ENCODE measurements around the gene ATG10.

ATG10 gene

GRCh38 chr5:82164977-82165713 is 193.3 kb downstream of the ATG10 start:
- DNase-seq (ENCODE audit: low spot score) = no peak

GRCh38 chr5:82165740-82166530 is 194.1 kb downstream of the ATG10 start:
- peak; percentile 91 for DNase-seq (ENCODE audit: low spot score)

- DNase-seq (ENCODE audit: low spot score) = no peak
These were observed 195.6 kb downstream of the ATG10 start for GRCh38 chr5:82167372-82167935.

- DNase-seq (ENCODE audit: low spot score) = peak; percentile 17
These were observed 196.5 kb downstream of the ATG10 start for GRCh38 chr5:82168294-82168693.

- DNase-seq (ENCODE audit: low spot score) = no peak
These were observed 198.1 kb downstream of the ATG10 start for GRCh38 chr5:82169892-82170291.

- DNase-seq (ENCODE audit: low spot score) = peak; percentile 79
These were observed 202.5 kb downstream of the ATG10 start for GRCh38 chr5:82174128-82174918.

GRCh38 chr5:82174919-82175219 is 203.0 kb downstream of the ATG10 start:
- DNase-seq (ENCODE audit: low spot score) = no peak

GRCh38 chr5:82176115-82176814 is 204.4 kb downstream of the ATG10 start:
- no peak for DNase-seq (ENCODE audit: low spot score)

GRCh38 chr5:82178378-82178777 is 206.6 kb downstream of the ATG10 start:
- no peak for DNase-seq (ENCODE audit: low spot score)

- no peak for DNase-seq (ENCODE audit: low spot score)
These were observed 210.8 kb downstream of the ATG10 start for GRCh38 chr5:82182662-82183061.

- peak; percentile 74 for DNase-seq (ENCODE audit: low spot score)
These were observed 212.0 kb downstream of the ATG10 start for GRCh38 chr5:82183828-82184227.

GRCh38 chr5:82185851-82186250 is 214.0 kb downstream of the ATG10 start:
- DNase-seq (ENCODE audit: low spot score) = no peak

GRCh38 chr5:82197550-82197949 is 225.7 kb downstream of the ATG10 start:
- no peak for DNase-seq (ENCODE audit: low spot score)

GRCh38 chr5:82204567-82204966 is 232.7 kb downstream of the ATG10 start:
- no peak for DNase-seq (ENCODE audit: low spot score)

GRCh38 chr5:82205005-82205404 is 233.2 kb downstream of the ATG10 start:
- DNase-seq (ENCODE audit: low spot score) = no peak

- no peak for DNase-seq (ENCODE audit: low spot score)
These were observed 236.5 kb downstream of the ATG10 start for GRCh38 chr5:82208371-82208770.

GRCh38 chr5:82211855-82212572 is 240.2 kb downstream of the ATG10 start:
- no peak for DNase-seq (ENCODE audit: low spot score)

GRCh38 chr5:82217917-82218316 is 246.1 kb downstream of the ATG10 start:
- no peak for DNase-seq (ENCODE audit: low spot score)

GRCh38 chr5:82218374-82219156 is 246.7 kb downstream of the ATG10 start:
- no peak for DNase-seq (ENCODE audit: low spot score)

GRCh38 chr5:82221020-82221419 is 249.2 kb downstream of the ATG10 start:
- no peak for DNase-seq (ENCODE audit: low spot score)
